HepG2 (cell line): ENCODE data around the gene PLA2R1. TPM values are rescaled to one million over a fixed set of nuclear protein-coding genes. Genes with fewer than 3 reads are reported as not detected.

Source experiments
- ATAC-seq: fragments of 200-7000 bp; cut with Tn5 transposase; 3 replicates; pipeline ENCODE4 v1.9.1; 2020; ENCODE audit warnings: mild to moderate bottlenecking, moderate library complexity
- BruUV-seq: library from RNA; stranded (reverse); fragments of 400-500 nt; replicated peaks from 2 replicates; lab custom pipeline; 2021; lab: Mats Ljungman, UMichigan
- CTCF ChIA-PET: fragments of 300-600 bp; formaldehyde crosslinking; extraction: SDS; loops from one replicate; lab custom pipeline; 2021; ENCODE audit warnings: low total read pairs, inconsistent platforms, low intra/inter-chr PET ratio; lab: Yijun Ruan, JAX
- POLR2A ChIA-PET: fragments of 350-600 bp; sonication (Branson Sonifier 250); formaldehyde crosslinking; loops from one replicate; lab custom pipeline; 2020; ENCODE audit warnings: antibody characterized with exemption, inconsistent platforms; lab: Yijun Ruan, JAX
- DNase-seq: peaks from one replicate; pipeline ENCODE4 v3.0.0-alpha.2; 2015; ENCODE audit warnings: low spot score
- FAIRE-seq: peaks from 3 replicates; lab custom pipeline; 2011; peaks lifted over from hg19 to GRCh38; lab: Jason Lieb, UNC
- H2AFZ ChIP-seq: one replicate; pipeline ENCODE4 v1.6.1; 2011; ENCODE audit warnings: low read length, inconsistent platforms
- H3K27ac ChIP-seq: fragments of 300-600 bp; 3 replicates; pipeline ENCODE4 v1.8.0; 2011; ENCODE audit warnings: mixed run types, mild to moderate bottlenecking, mixed read lengths, low read length, inconsistent platforms; ENCODE audit not compliant: insufficient read depth; ENCODE audit errors: extremely low read length
- H3K27me3 ChIP-seq, 2 experiments: fragments of 200-600 bp in 1 of 2; 2 replicates in 1 of 2; 3 replicates in 1 of 2; pipeline versions ENCODE4 v1.6.0 to v1.8.0; 2011; ENCODE audit warnings: low read length in 2 of 2, mild to moderate bottlenecking in 2 of 2, moderate library complexity in 2 of 2, inconsistent platforms in 1 of 2; ENCODE audit not compliant: insufficient read depth in 2 of 2, control insufficient read depth in 1 of 2
- H3K36me3 ChIP-seq, 2 experiments: fragments of 200-600 bp in 1 of 2; replicated peaks in 1 of 2; 2 replicates in 1 of 2; 3 replicates in 1 of 2; pipeline versions ENCODE4 v1.5.1 to v1.8.0; 2011; ENCODE audit warnings: low read length in 2 of 2, inconsistent platforms in 1 of 2; ENCODE audit not compliant: insufficient read depth in 2 of 2, control insufficient read depth in 1 of 2
- H3K4me1 ChIP-seq: 2 replicates; pipeline ENCODE4 v1.5.1; 2012; ENCODE audit warnings: low read length, inconsistent platforms; ENCODE audit not compliant: insufficient read depth
- H3K4me2 ChIP-seq: 2 replicates; pipeline ENCODE4 v1.6.0; 2011; ENCODE audit warnings: low read depth, low read length, inconsistent platforms
- H3K4me3 ChIP-seq, 3 experiments: fragments of 200-600 bp in 1 of 3; sonication (generic), shearing (Covaris generic) in 1 of 3; replicated peaks in 1 of 3; 2 replicates each; pipeline ENCODE4 v1.5.1; 2011 to 2016; ENCODE audit warnings: low read length in 3 of 3, inconsistent platforms in 2 of 3, low read depth in 2 of 3, mild to moderate bottlenecking in 2 of 3, control low read depth in 1 of 3, mixed read lengths in 1 of 3; ENCODE audit not compliant: insufficient read depth in 1 of 3
- H3K79me2 ChIP-seq: one replicate; pipeline ENCODE4 v1.6.1; 2011; ENCODE audit warnings: low read length, inconsistent platforms; ENCODE audit not compliant: insufficient read depth
- H3K9ac ChIP-seq: 2 replicates; pipeline ENCODE4 v1.6.0; 2011; ENCODE audit warnings: mild to moderate bottlenecking, low read depth, low read length, inconsistent platforms; ENCODE audit not compliant: insufficient read depth
- H3K9me3 ChIP-seq: 2 replicates; pipeline ENCODE4 v1.5.1; 2012; ENCODE audit warnings: mild to moderate bottlenecking, low read length
- H4K20me1 ChIP-seq: 2 replicates; pipeline ENCODE4 v1.6.0; 2011; ENCODE audit warnings: inconsistent platforms, mild to moderate bottlenecking, low read length, moderate library complexity; ENCODE audit not compliant: insufficient read depth
- MXI1 ChIP-seq: IDR thresholded peaks from 3 replicates; pipeline ENCODE4 v1.6.1; 2012; ENCODE audit warnings: low read depth, low read length, inconsistent platforms, borderline replicate concordance
- PRDM15 ChIP-seq: sonication (generic); formaldehyde crosslinking; IDR thresholded peaks from 2 replicates; pipeline ENCODE4 v1.4.0; 2020; ENCODE audit warnings: missing genetic modification reagents
- SP140L ChIP-seq: sonication (generic); formaldehyde crosslinking; IDR thresholded peaks from 2 replicates; pipeline ENCODE4 v1.4.0; 2020; ENCODE audit warnings: missing genetic modification reagents, borderline replicate concordance
- SUZ12 ChIP-seq: fragments of 150-350 bp; IDR thresholded peaks from 2 replicates; pipeline ENCODE4 v1.6.1; 2014; ENCODE audit warnings: low read depth, low read length
- UBTF ChIP-seq: sonication (generic); formaldehyde crosslinking; IDR thresholded peaks from 2 replicates; pipeline ENCODE4 v1.4.0; 2020; ENCODE audit warnings: mild to moderate bottlenecking, missing genetic modification reagents
- ZFP36 ChIP-seq: fragments of 150-350 bp; IDR thresholded peaks from 2 replicates; pipeline ENCODE4 v1.6.1; 2018; ENCODE audit warnings: borderline replicate concordance, low read length, low read depth; ENCODE audit not compliant: partially characterized antibody
- ZNF740 ChIP-seq: sonication (generic); formaldehyde crosslinking; IDR thresholded peaks from 2 replicates; pipeline ENCODE4 v1.4.0; 2020; ENCODE audit warnings: missing genetic modification reagents
- WGBS: methylation state at CpG from one replicate; pipeline ENCODE4 v1.1.6; 2017; ENCODE audit warnings: low lambda C conversion rate; 5-methylcytosine and 5-hydroxymethylcytosine counted together
- in situ Hi-C: cut with HindIII; loops from 2 replicates; pipeline ENCODE4 v1.10.0; 2017; ENCODE audit warnings: low pct_unique_long_range_greater_than_20kb; ENCODE audit not compliant: extremely low pct_ligation_motif_present
- intact Hi-C: fragments of 100-400 bp; cut with micrococcal nuclease; formaldehyde crosslinking; loops from one replicate; pipeline ENCODE4 v1.10.0; 2022; ENCODE audit not compliant: unreplicated experiment
- polyA plus RNA-seq, 8 experiments: library from polyadenylated mRNA; depleted of rRNA in 3 of 8; stranded (reverse) in 7 of 8; unstranded in 1 of 8; fragments of >200 nt; fragmentation: Illumina TruSeq in 4 of 8; extraction: Trizol in 4 of 8; gene quantifications; 2 replicates each; pipeline versions ENCODE4 v1.2.1 to v1.2.3, GENCODE V29; 2011 to 2016; ENCODE audit warnings: low read depth in 4 of 8, missing spikeins in 1 of 8, mixed read lengths in 1 of 8; ENCODE audit not compliant: insufficient read depth in 1 of 8
- total RNA-seq, 5 experiments: library from RNA; depleted of rRNA; stranded (reverse); fragments of >200 nt; fragmentation: Illumina TruSeq; extraction: Trizol; gene quantifications; 2 replicates each; pipeline ENCODE4 v1.2.3, GENCODE V29; 2016; ENCODE audit warnings: low read depth in 1 of 5
- TF ChIP-seq, protein P1 (sequence below): sonication (generic); formaldehyde crosslinking; IDR thresholded peaks from 2 replicates; pipeline ENCODE4 v1.5.1; 2020; ENCODE audit warnings: mild to moderate bottlenecking, missing genetic modification reagents, moderate library complexity

PLA2R1 gene
- total and polyA plus RNA-seq, 2 of the 13 experiments (the other 11 are each of a cell fraction or from before 2014, with no cell fraction given): not detected

GRCh38 chr2:160036736-160037135, 25.7 kb downstream of the PLA2R1 start (continued):
- TF ChIP-seq UBTF: no peak

DNA sequence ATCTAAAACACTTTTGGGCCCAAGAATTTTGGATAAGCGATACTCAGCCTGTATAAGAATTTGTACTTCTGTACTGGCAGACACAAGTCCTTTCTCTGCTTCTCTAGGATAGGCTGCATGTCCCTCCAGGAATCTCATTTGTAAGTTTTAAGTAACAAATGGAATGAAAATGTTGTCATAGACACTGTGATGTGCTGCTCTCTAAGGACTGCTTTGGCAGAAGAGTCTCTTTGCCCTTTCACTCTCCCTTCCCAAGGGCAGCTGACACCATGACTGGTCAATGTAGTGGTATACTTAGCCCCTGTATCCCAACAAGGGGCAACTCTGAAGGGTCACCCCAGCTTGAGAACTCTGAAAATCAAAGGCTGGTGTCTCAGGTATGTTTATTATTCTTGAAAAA, 27.3 kb downstream of the PLA2R1 start:
- 0% methylated on average over 1 of the region's 1 CpG for WGBS
- no TSS peak for BruUV-seq
- Histone ChIP-seq H4K20me1 (no peaks in the 10 kb centered on the region), H3K9ac (no peak overlapping the region), H3K79me2 (no peaks in the 10 kb centered on the region), H3K4me3 (no peak overlapping the region), H3K4me2 (no peak overlapping the region), H3K36me3 (no peaks in the 10 kb centered on the region), H3K27ac (no peak overlapping the region)
- in situ Hi-C loops (no loop called here), intact Hi-C loops (no loop called here)
- no peak for FAIRE-seq
- POLR2A ChIA-PET: no interaction called here
- no peak for DNase-seq
- CTCF ChIA-PET: no interaction called here
- TF ChIP-seq MXI1 (no peak), ZFP36 (no peak), ZNF740 (CRISPR knock-in tag) (no peak), PRDM15 (CRISPR knock-in tag) (no peak), SUZ12 (no peak), SP140L (CRISPR knock-in tag) (no peak)
- TF ChIP-seq, protein P1, sequence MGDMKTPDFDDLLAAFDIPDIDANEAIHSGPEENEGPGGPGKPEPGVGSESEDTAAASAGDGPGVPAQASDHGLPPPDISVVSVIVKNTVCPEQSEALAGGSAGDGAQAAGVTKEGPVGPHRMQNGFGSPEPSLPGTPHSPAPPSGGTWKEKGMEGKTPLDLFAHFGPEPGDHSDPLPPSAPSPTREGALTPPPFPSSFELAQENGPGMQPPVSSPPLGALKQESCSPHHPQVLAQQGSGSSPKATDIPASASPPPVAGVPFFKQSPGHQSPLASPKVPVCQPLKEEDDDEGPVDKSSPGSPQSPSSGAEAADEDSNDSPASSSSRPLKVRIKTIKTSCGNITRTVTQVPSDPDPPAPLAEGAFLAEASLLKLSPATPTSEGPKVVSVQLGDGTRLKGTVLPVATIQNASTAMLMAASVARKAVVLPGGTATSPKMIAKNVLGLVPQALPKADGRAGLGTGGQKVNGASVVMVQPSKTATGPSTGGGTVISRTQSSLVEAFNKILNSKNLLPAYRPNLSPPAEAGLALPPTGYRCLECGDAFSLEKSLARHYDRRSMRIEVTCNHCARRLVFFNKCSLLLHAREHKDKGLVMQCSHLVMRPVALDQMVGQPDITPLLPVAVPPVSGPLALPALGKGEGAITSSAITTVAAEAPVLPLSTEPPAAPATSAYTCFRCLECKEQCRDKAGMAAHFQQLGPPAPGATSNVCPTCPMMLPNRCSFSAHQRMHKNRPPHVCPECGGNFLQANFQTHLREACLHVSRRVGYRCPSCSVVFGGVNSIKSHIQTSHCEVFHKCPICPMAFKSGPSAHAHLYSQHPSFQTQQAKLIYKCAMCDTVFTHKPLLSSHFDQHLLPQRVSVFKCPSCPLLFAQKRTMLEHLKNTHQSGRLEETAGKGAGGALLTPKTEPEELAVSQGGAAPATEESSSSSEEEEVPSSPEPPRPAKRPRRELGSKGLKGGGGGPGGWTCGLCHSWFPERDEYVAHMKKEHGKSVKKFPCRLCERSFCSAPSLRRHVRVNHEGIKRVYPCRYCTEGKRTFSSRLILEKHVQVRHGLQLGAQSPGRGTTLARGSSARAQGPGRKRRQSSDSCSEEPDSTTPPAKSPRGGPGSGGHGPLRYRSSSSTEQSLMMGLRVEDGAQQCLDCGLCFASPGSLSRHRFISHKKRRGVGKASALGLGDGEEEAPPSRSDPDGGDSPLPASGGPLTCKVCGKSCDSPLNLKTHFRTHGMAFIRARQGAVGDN (CRISPR knock-in tag): no peak
- TF ChIP-seq, all 625 proteins: peak for 0
- no peaks in the 10 kb centered on the region for H3K9me3 ChIP-seq
- H2AFZ ChIP-seq: no peak overlapping the region
- no peaks in the 10 kb centered on the region for H3K4me1 ChIP-seq
- H3K27me3 ChIP-seq: 0 out of 5 replicates have a peak, but pooled peaks cover 0 to 5% of the 10 kb centered on the region in 2 experiments
- no peak for ATAC-seq
